Thyroid gland (tissue), 4 donors: ENCODE data around the gene VANGL2.

Experiments used
- POLR2A ChIP-seq, 2 donors: fragments of 450-650 bp; IDR thresholded peaks; one replicate each; pipeline ENCODE4 v1.6.1; 2017; ENCODE audit warnings: antibody characterized with exemption in 2 of 2, mild to moderate bottlenecking in 2 of 2, moderate library complexity in 1 of 2
- TF ChIP-seq, protein P1 (sequence below), 6 experiments: fragments of 200-600 bp in 3 of 6; fragments of 450-650 bp in 3 of 6; sonication (generic) in 3 of 6; IDR thresholded peaks; one replicate each; pipeline ENCODE4 v1.5.1; 2016 to 2019; ENCODE audit warnings: antibody characterized with exemption in 6 of 6, mild to moderate bottlenecking in 2 of 6, inconsistent platforms in 1 of 6, moderate library complexity in 1 of 6

DNA sequence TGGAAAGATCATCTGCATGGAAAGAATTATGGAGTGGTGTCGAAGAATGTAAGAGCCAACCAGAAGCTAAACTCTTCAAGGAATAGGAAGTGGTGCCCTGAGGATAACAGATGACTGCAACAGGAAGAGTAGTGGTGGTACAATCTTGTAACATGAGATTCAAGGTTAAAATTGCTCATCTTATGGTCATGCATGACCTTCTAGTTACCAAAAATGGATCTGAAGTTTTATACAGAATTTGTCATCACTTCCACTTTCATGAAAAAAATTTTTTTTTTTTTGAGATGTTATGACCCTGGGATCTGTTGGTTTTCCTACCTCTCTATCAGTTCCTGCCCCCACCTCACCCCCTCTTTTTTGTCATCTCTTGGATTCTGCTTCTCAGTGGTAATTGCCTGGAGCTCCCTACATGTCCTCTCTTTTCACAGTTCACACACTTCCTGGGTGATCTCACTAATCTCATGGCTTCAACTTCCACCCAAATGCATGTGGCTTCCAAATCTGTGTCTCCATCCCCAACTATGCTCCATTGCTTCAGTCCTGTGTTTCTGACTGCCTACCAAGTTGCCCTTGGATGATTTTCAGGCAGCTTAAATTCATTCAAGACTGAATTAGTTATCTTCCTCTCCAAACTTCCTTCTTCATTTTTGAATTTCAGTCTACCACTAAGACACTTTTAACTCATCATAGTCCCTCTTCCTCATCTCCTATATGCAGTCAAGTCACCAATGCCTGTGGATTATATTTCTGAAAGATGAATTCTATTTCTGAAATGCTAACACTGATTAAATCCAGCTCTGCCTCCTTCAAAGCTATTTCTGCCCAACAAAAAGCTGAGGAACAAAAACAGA lies 74.3 kb downstream of the VANGL2 start:
- TF ChIP-seq POLR2A (IDR thresholded peaks at IDR 0.05) = no peak
- TF ChIP-seq, protein P1, sequence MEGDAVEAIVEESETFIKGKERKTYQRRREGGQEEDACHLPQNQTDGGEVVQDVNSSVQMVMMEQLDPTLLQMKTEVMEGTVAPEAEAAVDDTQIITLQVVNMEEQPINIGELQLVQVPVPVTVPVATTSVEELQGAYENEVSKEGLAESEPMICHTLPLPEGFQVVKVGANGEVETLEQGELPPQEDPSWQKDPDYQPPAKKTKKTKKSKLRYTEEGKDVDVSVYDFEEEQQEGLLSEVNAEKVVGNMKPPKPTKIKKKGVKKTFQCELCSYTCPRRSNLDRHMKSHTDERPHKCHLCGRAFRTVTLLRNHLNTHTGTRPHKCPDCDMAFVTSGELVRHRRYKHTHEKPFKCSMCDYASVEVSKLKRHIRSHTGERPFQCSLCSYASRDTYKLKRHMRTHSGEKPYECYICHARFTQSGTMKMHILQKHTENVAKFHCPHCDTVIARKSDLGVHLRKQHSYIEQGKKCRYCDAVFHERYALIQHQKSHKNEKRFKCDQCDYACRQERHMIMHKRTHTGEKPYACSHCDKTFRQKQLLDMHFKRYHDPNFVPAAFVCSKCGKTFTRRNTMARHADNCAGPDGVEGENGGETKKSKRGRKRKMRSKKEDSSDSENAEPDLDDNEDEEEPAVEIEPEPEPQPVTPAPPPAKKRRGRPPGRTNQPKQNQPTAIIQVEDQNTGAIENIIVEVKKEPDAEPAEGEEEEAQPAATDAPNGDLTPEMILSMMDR (IDR thresholded peaks at IDR 0.05) = no peak
